HG03108 (cell line): Measurements from ENCODE around the gene ROPN1L.
A peak's percentile ranks its signal among the peaks of the same experiment; 100 is the strongest.

ENCODE experiments used
- ATAC-seq: cut with Tn5 transposase; IDR thresholded peaks from one replicate; pipeline ENCODE4 v1.9.1; 2021; ENCODE audit warnings: moderate library complexity; ENCODE audit not compliant: unreplicated experiment

ROPN1L gene

GRCh38 chr5:10427201-10427600 lies 14.5 kb upstream of the ROPN1L start:
- ATAC-seq: no peak

DNA sequence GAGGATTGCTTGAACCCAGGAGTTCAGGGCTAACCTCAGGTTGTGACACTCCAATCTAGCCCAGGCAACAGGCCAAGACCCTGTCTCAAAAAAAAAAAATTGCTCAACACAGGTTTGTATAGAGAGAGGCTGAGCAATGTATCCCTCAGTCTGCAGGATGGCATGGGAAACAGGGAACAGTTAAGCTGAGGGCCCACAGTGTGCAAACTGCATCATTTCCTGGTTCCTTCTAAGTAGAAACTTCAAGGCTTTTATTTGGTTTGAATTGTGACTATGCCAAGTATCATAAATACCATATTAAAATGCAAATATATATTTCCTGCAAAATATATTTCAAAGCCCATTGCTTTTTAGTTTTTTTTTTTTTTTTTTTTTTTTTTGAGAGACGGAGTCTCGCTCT lies 13.7 kb upstream of the ROPN1L start:
- ATAC-seq: no peak

- ATAC-seq: no peak
Measured at GRCh38 chr5:10431415-10431814, 10.3 kb upstream of the ROPN1L start.

DNA sequence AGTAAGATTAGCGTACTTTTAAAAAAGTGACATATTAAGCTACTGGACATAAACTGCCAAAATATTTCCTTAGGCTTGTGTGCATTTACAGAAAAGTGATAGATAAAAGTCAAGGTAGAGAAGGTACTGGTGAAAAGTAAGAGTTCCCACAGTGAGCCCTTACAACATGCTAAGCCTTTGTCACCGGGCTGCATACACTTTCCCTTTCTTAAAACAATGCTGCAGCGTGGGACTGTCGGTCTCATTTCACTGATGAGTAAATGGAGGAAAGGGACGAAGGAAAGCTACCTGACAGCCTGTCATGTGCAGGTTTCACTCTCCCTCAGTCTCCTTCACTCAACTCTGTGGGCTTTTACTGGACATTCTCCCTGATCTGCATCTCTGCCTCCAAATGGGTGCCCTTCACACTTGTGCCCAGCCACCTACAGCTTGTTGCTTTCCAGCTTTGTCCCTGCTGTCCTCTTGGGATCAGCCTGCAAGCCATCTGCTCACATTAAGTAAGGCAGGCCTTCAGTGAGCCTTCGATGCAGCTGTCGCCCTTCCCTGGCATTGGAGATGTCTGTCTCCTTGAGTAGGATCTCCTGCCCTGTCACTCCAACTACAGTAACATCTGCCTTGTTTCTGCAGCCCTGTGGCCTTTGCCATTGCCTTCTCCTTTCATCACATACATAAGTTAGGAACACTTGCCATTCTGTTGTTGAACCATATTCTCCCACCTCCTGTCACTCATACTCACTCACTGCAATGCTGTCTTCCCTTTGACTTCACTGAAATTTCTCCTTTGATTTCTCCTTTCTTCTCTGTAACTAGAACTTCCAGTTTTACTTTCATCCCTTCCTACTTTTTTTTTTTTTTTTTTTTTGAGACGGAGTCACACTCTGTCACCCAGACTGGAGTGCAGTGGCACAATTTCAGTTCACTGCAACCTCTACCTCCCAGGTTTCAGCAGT lies 9.3 kb upstream of the ROPN1L start:
- no peak for ATAC-seq

DNA sequence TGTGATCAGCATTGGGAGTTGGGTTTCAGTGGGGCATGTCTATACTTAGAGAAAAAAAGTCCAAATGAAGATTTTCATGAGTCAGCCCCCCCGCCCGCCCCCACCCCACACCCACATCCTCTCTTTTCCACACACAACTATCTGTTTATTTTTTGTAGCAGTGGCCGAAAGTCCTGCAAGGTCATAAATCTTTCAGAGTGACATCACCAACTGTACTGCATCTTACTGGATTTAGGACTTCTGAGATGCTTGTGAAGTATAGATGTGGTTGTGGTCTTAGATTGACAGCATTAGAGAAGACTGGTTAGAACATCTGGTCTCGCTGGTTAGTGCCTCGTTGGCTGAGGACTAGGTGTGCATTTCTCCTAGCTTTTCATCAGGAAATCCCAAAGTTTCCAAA lies 7.3 kb upstream of the ROPN1L start:
- ATAC-seq: no peak

- ATAC-seq: no peak
Measured at GRCh38 chr5:10438301-10438700, 3.4 kb upstream of the ROPN1L start.

- ATAC-seq: no peak
Measured at GRCh38 chr5:10439692-10440091, 2.0 kb upstream of the ROPN1L start.

DNA sequence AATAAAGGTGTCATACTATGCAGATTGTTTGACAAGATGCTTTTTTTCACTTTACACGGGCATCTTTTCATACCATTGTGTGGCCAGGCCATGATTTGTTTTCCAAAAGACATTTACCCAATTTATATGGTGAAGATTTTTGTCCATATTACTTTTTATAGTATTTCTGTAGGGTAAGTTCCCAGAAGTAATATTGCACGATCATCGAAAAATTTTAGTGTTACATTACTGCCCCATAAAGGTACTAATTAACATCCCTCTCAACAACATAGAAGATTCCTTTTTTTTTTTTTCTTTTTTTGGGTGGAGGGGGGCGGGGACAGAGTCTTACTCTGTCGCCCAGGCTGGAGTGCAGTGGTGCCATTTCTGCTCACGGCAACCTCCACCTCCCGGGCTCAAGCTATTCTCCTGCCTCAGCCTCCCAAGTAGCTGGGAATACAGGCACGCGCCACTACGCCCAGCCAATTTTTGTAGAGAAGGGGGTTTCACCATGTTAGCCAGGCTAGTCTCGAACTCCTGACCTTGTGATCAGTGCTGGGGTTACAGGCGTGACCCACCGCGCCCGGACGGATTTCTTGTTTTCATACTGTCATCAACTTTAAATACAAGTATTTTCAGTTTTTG lies 1.2 kb upstream of the ROPN1L start:
- ATAC-seq: no peak

DNA sequence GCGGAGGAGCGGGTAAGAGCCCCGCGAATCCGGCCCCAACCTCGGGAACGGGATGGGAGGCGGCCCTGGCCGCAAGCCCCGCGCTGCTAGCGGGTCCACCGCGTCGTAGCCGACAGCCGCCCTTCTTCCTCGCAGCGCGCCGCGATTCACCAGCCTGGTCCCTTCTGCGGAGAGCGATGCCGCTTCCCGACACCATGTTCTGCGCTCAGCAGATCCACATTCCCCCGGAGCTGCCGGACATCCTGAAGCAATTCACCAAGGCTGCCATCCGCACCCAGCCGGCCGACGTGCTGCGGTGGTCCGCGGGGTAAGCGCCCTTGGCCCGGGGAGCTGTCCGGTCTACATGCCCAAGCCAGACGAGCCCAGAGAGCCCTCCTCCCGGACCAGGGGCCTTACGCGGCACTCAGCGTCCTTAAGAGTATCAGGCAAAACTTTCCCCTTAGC lies 335 bp downstream of the ROPN1L start:
- peak; percentile 40 for ATAC-seq

- no peak for ATAC-seq
Measured at GRCh38 chr5:10442576-10442975, 897 bp downstream of the ROPN1L start.

GRCh38 chr5:10445352-10445751 lies 3.7 kb downstream of the ROPN1L start:
- ATAC-seq: no peak

- no peak for ATAC-seq
Measured at GRCh38 chr5:10446490-10446889, 4.8 kb downstream of the ROPN1L start.

DNA sequence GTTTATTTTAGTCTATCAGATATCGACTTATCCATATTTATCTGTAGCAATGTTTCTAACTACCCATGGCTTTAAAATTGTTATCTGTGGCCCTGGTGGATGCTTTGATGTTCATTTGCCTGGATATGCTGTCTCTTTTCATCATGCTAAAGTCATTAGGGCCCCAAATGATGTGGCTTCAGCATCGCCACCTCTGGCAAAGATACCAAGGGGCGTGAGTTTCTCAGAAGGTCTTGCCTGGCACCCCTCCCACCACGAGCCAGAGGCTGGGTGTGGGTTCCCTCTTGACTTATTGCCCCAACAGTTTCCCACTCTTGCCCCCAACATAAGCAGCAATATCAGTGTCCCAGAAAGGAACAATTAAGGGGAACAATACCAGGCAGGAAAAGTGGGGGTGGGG lies 5.4 kb downstream of the ROPN1L start:
- ATAC-seq: no peak

- no peak for ATAC-seq
Measured at GRCh38 chr5:10448754-10449360, 7.2 kb downstream of the ROPN1L start.

DNA sequence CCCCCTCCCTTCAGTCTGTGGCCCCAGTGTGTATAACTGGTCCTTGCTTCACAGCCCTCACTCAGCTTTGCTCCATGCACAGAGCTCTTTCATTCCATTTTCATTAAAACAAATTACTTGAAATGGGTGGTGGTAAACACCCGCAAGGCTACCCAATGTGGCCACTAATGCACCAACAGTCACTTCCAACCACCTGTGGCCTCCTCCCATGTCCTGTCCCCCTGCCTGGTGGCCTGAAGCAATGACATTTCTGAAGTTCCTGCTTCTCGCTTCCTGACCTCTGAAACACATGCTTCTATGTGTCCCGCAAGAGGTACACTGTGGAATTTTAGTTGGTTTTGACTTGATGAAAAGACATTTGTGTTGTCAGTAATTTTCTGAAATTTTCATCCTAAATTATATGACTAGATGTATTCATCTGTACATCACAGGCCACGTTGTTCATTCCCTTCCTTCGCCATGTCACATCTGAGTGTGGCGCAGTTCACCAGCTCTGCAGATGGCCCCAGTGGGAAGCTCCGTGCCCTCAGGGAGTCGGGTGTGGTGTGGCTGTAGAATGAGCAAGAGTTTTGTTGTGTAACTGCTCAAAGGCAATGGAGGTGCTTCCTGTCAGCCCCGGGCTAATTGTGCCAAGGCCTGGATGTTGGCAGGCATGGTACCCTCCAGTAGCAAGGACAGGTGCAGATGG lies 9.6 kb downstream of the ROPN1L start:
- no peak for ATAC-seq

- ATAC-seq: peak; percentile 68
Measured at GRCh38 chr5:10452768-10453331, 11.2 kb downstream of the ROPN1L start.

- ATAC-seq: no peak
Measured at GRCh38 chr5:10453545-10453944, 11.9 kb downstream of the ROPN1L start.

- no peak for ATAC-seq
Measured at GRCh38 chr5:10454591-10455276, 13.1 kb downstream of the ROPN1L start.

GRCh38 chr5:10455277-10455670 lies 13.6 kb downstream of the ROPN1L start:
- ATAC-seq: no peak
